Stimulated activated CD8-positive, alpha-beta memory T cell treated with anti-CD3 and anti-CD28 coated beads, Interleukin-4, amount 100 ng/mL, for 1 hour (primary cell): ENCODE data around the gene AMPD2.
"Not testable (repeated sequence)": the region's sequence is repeated elsewhere in the genome, so short reads cannot be mapped to it uniquely, and the experiment has no call there.

Source experiments
- DNase-seq, 2 donors: peaks; one replicate each; pipeline ENCODE4 v3.0.0-alpha.2; 2020; ENCODE audit warnings: low read depth in 2 of 2, low spot score in 1 of 2

The AMPD2 gene

DNA sequence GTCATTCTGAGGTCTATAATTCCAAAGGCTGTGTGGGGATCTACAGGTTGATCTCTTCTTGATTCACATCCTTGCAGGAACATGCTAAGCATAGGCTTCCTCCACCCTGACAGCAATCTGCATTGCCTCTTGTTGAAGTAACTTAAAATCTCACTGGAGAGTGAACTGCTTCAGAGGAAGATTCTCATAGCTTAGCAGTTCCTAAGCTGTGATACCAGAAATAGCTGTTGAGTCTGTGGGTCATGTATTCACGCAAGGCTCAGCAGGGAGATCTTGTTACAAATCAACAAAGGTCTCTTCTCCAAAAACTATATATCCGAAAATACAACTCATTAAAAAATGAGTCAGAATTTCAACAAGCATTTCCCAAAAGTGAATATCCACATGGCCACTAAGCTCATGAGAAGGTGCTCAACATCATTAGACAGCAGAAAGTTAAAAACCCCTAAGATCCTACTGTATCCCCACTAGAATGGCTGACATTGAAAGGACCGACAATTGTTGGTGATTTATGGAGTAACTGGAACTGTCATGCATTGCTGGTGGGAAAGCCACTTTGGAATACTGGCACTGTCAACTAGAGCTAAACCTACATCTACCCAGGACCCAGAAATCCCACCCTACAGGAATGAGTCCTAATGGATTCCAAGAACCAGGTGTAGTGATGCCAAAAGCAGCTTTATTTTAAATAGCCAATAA lies 57.2 kb downstream of the AMPD2 start:
- DNase-seq: not testable (repeated sequence)

DNA sequence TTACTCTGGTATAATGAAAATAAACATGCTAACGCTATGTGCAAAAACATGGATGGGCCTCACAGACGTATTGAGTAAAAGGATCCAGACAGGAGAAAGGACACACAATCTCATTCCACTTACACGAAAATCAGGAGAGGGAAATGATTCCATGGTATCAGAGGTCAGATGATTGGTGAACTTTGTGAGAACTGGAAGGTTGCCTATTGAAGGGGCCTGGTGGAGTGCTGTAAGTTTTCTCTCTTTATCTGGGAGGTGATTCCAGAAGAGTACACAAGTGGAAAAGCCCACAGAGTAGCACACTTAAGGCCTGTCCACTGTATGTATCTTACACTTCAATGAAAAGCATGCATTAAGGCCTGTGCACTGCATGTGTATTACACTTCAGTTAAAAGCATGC lies 57.8 kb downstream of the AMPD2 start:
- DNase-seq: no peak

DNA sequence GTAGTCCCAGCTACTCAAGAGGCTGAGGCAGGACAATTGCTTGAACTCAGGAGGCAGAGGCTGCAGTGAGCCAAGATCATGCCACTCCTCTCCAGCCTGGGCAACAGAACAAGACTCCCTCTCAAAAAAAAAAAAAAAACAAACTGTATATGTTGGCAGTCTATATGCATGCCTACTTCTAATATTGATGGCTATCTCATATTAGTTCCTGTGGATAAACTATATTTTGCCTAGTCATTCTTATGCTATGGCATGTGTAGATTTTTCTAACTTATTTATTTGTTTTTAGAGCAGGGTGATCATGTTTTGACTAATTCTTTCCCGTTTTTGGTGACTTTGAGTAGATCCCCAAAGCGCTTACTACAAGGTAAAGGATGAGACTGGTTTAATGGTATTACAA lies 59.0 kb downstream of the AMPD2 start:
- not testable (repeated sequence) for DNase-seq
